Sigmoid colon (tissue), 4 donors: ENCODE data around the gene EFR3B.

Experiments used
- EP300 ChIP-seq, 4 donors: sonication (generic); formaldehyde crosslinking; IDR thresholded peaks; one replicate each; pipeline ENCODE4 v1.6.1; 2017; ENCODE audit warnings: antibody characterized with exemption in 4 of 4
- POLR2A ChIP-seq, 2 donors: fragments of 450-650 bp; IDR thresholded peaks; one replicate each; pipeline ENCODE4 v1.6.1; 2016; ENCODE audit warnings: antibody characterized with exemption in 2 of 2, mild to moderate bottlenecking in 2 of 2, moderate library complexity in 2 of 2
- POLR2AphosphoS5 ChIP-seq, 4 donors: sonication (generic); formaldehyde crosslinking; IDR thresholded peaks; one replicate each; pipeline ENCODE4 v1.6.1; 2017; ENCODE audit warnings: antibody characterized with exemption in 4 of 4
- TF ChIP-seq, protein P1 (sequence below), 4 experiments: fragments of 450-650 bp in 3 of 4; fragments of 200-600 bp in 1 of 4; IDR thresholded peaks; one replicate each; pipeline ENCODE4 v1.5.1; 2016 to 2019; ENCODE audit warnings: antibody characterized with exemption in 4 of 4, mild to moderate bottlenecking in 3 of 4, moderate library complexity in 2 of 4

DNA sequence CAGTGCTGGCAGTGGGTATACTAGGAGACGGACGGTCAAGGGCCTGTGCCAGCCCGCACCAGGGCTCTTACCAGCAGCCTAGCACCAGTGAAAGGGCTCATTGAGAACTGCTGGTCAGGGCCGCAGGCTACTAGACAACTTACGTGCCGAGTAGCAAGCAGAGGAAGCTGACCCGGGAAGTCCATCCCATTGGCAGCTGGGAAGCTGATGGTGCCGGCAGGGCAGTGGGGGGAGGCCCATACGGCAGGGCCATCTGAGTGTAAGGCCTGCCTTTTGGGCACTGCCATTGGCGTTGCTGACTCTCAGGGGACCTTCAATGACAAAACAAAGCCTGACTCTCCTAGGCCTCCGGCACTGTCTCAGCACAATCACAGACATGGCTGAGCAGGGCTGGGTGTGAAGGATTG lies 20.6 kb downstream of the EFR3B start:
- TF ChIP-seq EP300 (IDR thresholded peaks at IDR 0.05) (no peak), POLR2A (IDR thresholded peaks at IDR 0.05) (no peak), POLR2AphosphoS5 (IDR thresholded peaks at IDR 0.05) (peak in 1 of 4 donors; percentile 19)
- TF ChIP-seq, protein P1, sequence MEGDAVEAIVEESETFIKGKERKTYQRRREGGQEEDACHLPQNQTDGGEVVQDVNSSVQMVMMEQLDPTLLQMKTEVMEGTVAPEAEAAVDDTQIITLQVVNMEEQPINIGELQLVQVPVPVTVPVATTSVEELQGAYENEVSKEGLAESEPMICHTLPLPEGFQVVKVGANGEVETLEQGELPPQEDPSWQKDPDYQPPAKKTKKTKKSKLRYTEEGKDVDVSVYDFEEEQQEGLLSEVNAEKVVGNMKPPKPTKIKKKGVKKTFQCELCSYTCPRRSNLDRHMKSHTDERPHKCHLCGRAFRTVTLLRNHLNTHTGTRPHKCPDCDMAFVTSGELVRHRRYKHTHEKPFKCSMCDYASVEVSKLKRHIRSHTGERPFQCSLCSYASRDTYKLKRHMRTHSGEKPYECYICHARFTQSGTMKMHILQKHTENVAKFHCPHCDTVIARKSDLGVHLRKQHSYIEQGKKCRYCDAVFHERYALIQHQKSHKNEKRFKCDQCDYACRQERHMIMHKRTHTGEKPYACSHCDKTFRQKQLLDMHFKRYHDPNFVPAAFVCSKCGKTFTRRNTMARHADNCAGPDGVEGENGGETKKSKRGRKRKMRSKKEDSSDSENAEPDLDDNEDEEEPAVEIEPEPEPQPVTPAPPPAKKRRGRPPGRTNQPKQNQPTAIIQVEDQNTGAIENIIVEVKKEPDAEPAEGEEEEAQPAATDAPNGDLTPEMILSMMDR (IDR thresholded peaks at IDR 0.05): no peak
